GM21737 (cell line): ENCODE data around the gene FTL.
"Not testable (repeated sequence)": the region's sequence is repeated elsewhere in the genome, so short reads cannot be mapped to it uniquely, and the experiment has no call there.

Source experiments
- ATAC-seq: cut with Tn5 transposase; IDR thresholded peaks from one replicate; pipeline ENCODE4 v1.9.1; 2021; ENCODE audit warnings: mild to moderate bottlenecking, moderate library complexity; ENCODE audit not compliant: unreplicated experiment

Gene FTL

DNA sequence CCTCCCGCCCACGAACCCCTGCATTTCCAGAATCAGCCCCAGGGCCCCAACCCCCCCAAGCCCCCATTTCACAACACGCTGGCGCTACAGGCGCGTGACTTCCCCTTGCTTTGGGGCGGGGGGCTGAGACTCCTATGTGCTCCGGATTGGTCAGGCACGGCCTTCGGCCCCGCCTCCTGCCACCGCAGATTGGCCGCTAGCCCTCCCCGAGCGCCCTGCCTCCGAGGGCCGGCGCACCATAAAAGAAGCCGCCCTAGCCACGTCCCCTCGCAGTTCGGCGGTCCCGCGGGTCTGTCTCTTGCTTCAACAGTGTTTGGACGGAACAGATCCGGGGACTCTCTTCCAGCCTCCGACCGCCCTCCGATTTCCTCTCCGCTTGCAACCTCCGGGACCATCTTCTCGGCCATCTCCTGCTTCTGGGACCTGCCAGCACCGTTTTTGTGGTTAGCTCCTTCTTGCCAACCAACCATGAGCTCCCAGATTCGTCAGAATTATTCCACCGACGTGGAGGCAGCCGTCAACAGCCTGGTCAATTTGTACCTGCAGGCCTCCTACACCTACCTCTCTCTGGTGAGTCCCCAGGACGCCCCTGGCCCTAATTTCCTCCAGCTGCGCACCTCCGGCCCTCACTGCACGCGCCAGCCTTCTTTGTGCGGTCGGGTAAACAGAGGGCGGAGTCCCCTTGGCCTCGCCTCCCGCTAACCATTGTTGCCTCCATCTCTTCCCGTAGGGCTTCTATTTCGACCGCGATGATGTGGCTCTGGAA, at the start of gene FTL:
Gene FTL (plus strand): TSS at position 270 of the 766 bp plus-strand sequence. CDS start 199 bp downstream, at position 469.
- peak; percentile 51 for ATAC-seq

DNA sequence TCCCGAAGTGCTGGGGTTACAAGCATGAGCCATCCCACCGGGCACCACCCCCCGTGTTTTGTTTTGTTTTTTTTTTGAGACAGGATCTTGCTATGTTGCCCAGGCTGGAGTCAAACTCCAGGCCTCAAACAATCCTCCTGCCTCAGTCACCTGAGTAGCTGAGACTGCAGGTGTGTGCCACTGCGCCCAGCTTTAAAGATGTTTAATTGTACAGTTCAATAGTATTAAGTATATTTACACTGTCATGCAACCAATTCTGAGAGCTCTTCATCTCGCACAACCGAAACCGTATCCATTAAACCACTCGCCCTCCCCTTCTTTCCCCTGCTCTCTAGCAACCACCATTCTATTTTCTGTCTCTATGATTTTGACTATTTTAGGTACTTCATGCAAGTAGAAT, 49.4 kb upstream of the FTL start:
- no peak for ATAC-seq

DNA sequence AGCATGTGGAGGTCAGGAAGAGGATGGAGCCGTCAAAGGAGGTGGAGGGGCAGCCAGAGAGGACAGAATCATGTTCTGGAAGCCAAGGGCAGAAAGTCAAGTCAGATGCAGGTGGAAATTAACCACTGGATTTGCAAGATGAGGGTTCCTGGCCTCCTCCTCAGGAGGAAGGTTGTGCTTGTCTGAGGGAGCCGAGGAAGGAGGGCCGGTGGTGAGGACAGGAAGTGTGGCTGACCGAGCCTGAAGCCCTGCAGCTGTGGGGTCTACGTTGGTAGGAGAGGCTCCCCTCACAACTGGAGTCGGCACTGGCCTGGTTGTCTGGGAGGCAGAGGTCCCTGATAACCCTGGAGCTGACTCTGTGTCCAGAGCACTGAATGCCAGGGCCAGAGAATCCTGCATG, 47.0 kb upstream of the FTL start:
- no peak for ATAC-seq

DNA sequence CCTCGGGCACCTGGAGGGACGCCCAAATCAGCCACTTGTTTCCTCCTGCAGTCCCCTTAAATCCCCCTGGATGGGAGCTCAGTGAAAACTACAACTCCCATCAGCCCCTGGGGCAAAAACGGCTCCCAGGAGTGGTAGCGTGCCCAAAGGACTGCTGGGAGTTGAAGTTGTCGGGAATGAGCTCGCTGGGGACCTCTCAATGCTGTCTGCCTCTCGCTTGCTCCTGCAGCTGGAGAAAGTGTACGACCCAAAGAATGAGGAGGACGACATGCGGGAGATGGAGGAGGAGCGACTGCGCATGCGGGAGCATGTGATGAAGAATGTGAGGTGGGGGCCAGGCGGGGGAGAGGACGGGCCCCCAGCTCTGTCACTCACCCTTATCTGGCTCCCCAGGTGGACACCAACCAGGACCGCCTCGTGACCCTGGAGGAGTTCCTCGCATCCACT, 46.3 kb upstream of the FTL start:
- no peak for ATAC-seq

DNA sequence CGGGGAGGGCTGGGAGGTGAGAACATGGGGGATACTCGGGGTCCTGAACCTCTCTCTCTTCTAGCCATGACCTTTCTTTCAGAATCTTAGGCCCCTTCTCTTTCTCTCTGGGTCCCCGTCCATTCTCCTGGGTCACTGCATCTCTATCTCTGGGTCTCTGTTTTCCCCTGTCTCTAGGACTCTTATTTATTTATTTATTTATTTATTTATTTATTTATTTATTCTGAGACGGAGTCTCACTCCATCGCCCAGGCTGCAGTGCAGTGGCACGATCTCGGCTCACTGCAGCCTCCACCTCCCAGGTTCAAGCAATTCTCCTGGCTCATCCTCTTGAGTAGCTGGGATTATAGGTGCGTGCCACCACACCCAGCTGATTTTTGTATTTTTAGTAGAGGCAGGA, 45.8 kb upstream of the FTL start:
- not testable (repeated sequence) for ATAC-seq

DNA sequence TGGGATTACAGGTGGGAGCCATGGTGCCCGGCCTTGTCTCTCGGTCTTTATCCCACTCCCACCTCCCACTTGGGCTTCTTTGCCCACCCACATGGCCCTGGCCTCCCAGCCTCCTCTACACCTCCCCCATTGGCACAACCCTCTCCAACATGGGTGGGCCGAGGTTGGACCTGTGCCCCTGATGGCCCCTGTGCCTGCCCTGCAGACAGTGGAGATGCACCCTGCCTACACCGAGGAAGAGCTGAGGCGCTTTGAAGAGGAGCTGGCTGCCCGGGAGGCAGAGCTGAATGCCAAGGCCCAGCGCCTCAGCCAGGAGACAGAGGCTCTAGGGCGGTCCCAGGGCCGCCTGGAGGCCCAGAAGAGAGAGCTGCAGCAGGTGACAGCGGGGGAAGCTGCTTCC, 44.2 kb upstream of the FTL start:
- no peak for ATAC-seq

DNA sequence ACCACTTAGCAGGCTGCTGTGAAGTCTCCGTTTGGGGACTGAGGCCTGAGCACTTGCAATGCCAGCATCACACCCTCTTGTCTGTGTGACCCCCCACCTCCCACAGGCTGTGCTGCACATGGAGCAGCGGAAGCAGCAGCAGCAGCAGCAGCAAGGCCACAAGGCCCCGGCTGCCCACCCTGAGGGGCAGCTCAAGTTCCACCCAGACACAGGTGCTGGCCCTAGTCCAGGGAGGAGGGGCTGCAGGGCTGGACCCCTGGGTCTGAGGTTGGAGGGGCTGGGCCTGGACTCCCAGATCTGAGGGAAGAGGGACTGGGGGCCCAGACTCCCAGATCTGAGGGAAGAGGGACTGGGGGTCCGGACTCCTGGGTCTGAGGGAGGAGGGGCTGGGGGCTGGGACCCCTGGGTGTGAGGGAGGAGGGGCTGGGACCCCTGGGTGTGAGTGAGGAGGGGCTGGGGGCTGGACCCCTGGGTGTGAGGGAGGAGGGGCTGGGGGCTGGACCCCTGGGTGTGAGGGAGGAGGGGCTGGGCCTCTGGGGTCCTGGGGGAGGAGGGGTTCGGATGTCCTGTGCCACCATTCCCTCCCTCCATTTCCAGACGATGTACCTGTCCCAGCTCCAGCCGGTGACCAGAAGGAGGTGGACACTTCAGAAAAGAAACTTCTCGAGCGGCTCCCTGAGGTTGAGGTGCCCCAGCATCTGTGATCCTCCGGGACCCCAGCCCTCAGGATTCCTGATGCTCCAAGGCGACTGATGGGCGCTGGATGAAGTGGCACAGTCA, 43.2 kb upstream of the FTL start:
- ATAC-seq, result no peak

DNA sequence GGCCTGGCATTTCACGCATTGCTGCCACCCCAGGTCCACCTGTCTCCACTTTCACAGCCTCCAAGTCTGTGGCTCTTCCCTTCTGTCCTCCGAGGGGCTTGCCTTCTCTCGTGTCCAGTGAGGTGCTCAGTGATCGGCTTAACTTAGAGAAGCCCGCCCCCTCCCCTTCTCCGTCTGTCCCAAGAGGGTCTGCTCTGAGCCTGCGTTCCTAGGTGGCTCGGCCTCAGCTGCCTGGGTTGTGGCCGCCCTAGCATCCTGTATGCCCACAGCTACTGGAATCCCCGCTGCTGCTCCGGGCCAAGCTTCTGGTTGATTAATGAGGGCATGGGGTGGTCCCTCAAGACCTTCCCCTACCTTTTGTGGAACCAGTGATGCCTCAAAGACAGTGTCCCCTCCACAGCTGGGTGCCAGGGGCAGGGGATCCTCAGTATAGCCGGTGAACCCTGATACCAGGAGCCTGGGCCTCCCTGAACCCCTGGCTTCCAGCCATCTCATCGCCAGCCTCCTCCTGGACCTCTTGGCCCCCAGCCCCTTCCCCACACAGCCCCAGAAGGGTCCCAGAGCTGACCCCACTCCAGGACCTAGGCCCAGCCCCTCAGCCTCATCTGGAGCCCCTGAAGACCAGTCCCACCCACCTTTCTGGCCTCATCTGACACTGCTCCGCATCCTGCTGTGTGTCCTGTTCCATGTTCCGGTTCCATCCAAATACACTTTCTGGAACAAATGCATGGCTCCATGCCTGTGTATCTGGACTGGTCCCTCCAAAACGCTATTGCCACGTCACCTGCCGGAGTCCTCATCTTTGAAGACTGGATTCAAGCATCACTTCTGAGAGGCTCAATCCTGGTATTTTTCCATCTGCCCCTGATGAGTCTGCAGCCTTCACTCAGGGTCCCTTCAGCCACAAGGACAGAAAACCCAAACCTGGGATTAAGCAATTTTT, 42.3 kb upstream of the FTL start:
- no peak for ATAC-seq

DNA sequence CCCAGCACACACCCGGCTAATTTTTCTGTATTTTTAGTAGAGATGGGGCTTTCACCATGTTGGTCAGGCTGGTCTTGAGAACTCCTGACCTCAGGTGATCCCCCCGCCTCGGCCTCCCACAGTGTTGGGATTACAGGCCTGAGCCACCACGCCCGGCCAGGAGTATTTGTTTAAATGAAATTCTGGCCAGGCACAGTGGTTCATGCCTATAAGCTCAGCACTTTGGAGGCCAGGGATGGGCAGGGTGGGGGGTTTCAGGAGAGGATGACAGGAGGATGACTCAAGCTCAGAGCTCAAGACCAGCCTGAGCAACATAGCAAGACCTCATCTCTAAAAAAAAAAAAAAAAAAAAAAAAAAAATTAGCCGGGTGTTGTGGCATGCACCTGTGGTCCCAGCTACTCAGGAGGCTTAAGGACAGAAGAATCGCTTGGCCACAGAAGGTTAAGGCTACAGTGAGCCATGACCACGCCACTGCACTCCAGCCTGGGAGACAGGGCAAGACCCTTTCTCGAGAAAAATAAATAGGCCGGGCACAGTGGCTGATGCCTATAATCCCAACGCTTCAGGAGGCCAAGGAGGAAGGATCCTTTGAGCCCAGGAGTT, 39.8 kb upstream of the FTL start:
- no peak for ATAC-seq

DNA sequence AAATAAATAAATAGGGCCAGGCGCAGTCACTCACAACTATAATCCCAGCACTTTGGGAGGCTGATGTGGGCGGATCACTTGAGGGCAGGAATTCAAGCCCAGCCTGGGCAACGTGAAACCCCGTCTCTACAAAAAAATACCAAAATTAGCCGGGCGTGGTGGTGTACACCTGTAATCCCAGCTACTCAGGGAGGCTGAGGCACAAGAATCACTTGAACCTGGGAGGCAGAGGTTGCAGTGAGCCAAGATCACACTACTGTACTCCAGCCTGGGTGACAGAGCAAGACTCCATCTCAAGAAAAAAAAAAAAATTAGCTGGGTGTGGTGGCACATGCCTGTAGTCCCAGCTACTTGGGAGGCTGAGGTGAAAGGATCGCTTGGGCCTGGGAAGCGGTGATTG, 39.2 kb upstream of the FTL start:
- ATAC-seq, result not testable (repeated sequence)

DNA sequence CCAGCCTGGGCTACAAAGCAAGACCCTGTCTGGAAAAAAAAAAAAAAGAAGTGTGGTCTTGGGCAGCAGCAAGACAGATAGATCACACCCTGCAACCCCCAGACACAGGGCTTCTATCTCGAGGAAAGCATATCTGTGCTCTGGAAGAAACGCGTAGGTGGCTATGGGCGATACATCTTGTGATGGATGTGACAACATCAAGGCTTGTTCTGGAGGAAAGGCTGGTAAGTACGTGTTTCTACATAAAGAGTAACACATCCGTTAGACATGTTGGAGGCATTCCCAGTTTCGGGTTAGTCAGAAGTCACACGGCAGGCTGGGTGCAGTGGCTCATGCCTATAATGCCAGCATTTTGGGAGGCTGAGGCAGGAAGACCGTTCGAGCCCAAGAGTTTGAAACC, 38.2 kb upstream of the FTL start:
- no peak for ATAC-seq

DNA sequence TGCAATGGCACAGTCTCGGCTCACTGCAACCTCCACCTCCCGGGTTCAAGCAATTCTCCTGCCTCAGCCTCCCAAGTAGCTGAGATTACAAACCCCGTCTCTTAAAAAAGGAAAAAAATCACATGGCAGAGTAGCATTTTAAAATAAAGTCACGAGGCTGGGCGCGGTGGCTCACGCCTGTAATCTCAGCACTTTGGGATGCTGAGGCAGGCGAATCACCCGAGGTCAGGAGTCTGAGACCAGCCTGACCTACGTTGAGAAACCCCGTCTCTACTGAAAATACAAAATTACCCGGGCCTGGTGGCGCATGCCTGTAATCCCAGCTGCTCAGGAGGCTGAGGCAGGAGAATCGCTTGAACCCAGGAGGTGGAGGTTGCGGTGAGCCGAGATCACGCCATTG, 37.4 kb upstream of the FTL start:
- ATAC-seq, result not testable (repeated sequence)

DNA sequence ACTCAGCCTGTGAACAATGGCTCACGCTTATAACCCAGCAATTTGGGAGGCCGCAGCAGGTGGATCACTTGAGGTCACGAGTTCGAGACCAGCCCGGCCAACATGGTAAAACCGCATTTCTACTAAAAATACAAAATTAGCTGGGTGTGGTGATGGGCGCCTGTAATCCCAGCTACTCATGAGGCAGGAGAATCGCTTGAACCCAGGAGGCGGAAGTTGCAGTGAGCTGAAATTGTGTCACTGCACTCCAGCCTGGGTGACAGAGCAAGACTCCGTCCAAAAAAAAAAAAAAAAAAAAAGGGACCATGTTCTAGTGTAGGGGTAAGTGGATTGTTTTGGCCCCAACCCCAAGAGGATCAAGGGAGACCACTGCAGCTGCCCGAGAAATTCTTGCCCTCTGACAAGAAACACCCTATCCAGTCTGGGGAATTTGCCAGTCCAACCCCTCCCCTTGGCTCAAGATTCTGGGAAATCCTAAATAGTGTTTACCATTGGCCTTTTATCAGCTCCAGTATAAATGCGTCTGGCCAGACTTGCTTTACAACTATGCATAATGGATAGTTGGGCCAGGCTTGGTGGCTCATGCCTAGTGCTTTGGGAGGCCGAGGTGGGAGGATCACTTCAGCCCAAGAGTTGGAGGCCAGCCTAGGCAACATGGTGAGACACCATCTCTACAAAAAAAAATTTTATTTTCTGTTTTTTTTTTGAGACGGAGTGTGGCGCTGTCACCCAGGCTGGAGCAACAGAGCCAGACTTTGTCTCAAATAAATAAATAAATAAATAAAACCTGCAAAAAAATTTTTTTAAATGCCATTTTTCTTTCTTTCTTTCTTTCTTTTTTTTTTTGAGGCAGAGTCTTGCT, 36.7 kb upstream of the FTL start:
- ATAC-seq, result no peak

DNA sequence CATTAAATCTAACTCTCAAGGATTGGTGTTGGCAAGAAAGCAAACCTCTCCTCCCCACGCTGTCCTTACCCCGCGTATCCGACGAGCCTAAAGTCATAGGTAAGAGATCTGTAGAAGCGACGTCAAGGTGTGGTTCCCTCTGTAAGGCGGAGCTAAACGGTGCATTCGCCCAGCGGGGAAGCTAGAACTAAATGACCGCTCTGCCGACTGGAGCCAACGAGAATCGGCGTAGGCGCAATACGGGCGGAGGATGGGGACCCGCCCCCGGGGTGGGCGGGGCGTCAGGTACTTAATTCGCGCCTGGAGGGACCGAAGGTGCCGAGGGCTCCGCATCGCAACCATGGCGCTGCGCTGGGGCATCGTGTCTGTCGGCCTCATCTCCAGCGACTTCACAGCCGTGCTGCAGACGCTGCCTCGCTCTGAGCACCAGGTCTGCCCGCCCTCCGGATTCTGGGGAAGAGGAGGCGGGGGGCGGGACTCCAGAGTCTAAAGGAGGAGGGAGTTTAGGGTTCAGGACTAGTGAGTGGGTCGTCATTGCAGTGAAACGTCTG, 31.7 kb upstream of the FTL start, which contains the start of gene DHDH:
Gene DHDH (plus strand): TSS at position 318 of the 551 bp plus-strand sequence. CDS start 23 bp downstream, at position 341.
- ATAC-seq, result no peak

DNA sequence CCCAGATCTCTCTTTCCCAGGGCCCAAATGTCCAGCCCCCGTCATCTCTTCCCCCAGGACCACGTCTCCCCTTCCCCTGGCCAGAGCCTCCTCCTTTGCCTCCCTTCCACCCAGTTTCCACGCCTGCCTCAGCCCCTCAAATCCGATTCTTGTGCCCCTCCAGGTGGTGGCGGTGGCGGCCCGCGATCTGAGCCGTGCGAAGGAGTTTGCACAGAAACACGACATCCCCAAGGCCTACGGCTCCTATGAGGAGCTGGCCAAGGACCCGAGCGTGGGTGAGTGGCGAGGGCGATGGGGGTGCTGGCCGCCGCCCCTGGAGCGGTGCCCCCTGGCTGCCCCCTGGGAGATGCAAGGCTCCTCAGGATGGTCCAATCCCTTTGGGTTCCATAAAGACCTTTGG, 30.3 kb upstream of the FTL start:
- ATAC-seq, result no peak

DNA sequence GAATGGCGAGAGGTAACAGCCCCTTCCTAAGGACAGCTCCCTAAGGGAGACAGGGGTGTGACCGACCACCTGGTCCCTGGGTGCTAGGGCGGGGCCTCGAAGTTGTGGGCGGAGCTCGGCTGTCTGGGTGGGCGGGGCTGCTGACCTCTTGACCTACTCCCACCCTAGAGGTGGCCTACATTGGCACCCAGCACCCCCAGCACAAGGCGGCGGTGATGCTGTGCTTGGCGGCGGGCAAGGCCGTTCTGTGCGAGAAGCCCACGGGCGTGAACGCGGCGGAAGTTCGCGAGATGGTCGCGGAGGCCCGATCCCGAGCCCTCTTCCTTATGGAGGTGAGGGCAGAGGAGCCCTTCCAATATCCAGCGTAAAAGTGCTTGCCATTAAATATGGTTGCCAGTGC, 29.2 kb upstream of the FTL start:
- ATAC-seq, result no peak

DNA sequence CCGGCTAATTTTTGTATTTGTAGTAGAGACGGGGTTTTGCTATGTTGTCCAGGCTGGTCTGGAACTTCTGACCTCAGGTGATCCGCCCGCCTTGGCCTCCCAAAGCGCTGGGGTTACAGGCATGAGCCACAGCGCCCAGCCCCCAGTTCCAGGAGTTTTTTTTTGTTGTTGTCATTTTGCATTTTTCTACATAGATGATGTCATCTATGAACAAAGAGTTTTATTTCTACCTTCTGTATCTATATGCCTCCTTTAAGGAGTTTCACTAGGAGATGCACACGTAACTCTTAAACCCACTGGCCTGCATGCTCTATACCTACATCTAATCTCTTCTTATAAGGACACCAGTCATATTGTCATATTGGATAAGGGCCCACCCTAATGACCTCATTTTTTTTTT, 26.9 kb upstream of the FTL start:
- ATAC-seq, result no peak

DNA sequence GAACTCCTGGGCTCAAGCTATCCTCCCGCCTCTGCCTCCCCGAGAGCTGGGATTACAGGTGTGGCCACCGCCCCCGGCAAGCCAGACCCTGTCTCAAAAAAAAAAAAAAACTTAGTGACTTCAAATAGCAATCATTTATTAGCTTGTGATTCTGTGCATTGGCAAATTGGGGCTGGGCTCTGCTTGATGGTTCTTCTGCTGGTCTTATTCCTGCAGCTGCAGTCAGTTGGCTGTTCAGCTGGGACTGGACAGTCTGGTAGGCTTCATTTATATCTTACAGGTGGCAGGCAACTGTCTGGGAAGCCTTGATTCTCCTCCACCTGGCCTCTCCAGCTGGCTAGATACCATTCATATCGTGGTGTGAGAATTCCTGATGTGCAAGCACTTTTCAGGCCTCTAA, 24.2 kb upstream of the FTL start:
- no peak for ATAC-seq

DNA sequence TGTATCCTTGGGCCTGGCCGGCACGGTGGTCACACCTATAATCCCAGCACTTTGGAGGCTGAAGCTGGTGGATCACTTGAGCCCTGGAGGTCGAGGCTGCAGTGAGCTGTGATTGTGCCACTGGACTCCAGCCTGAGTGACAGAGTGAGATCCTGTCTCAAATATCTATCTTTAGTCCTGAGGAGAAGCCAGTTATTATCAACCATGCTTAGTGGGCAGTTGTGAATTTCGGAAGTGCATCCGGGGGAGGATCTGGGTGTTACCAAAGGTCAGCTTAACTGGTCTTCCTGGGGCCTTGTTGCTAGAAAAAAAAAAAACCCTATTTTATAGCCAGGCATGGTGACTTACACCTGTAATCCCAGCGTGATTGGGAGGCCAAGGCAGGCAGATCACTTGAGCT, 22.0 kb upstream of the FTL start:
- no peak for ATAC-seq
